HG02642 (cell line): Measurements from ENCODE around the gene HOXD8.

Experiments
- ATAC-seq: cut with Tn5 transposase; IDR thresholded peaks from one replicate; pipeline ENCODE4 v1.9.1; 2021; ENCODE audit warnings: mild to moderate bottlenecking; ENCODE audit not compliant: unreplicated experiment, poor library complexity

The HOXD8 gene

GRCh38 chr2:176128982-176129796 lies at the start of gene HOXD8:
HOXD8 (plus strand) TSS chr2:176129705; CDS start chr2:176130367, 662 bp downstream.
- ATAC-seq: no peak

- ATAC-seq: no peak
Measured at GRCh38 chr2:176079831-176080539, 49.5 kb upstream of the HOXD8 start.

- ATAC-seq: no peak
Measured at GRCh38 chr2:176080540-176081375, 48.7 kb upstream of the HOXD8 start.

GRCh38 chr2:176081376-176081836 lies 48.1 kb upstream of the HOXD8 start:
- no peak for ATAC-seq

- no peak for ATAC-seq
Measured at GRCh38 chr2:176081837-176082524, 47.5 kb upstream of the HOXD8 start.

GRCh38 chr2:176082525-176082823 lies 47.0 kb upstream of the HOXD8 start:
- no peak for ATAC-seq

GRCh38 chr2:176082824-176083751 lies 46.4 kb upstream of the HOXD8 start:
- ATAC-seq: no peak

GRCh38 chr2:176083796-176084261 lies 45.7 kb upstream of the HOXD8 start, which contains the start of gene EVX2:
EVX2 (minus strand) TSS chr2:176083962; CDS start chr2:176083776, 186 bp downstream.
- ATAC-seq: no peak

- no peak for ATAC-seq
Measured at GRCh38 chr2:176084611-176085119, 44.8 kb upstream of the HOXD8 start.

GRCh38 chr2:176085120-176085788 lies 44.3 kb upstream of the HOXD8 start:
- ATAC-seq: no peak

GRCh38 chr2:176085861-176086771 lies 43.4 kb upstream of the HOXD8 start:
- ATAC-seq: no peak

- no peak for ATAC-seq
Measured at GRCh38 chr2:176087330-176088047, 42.0 kb upstream of the HOXD8 start.

- ATAC-seq: no peak
Measured at GRCh38 chr2:176088048-176088936, 41.2 kb upstream of the HOXD8 start.

- ATAC-seq: no peak
Measured at GRCh38 chr2:176088937-176089842, 40.3 kb upstream of the HOXD8 start.
